HUES48 (cell line): Measurements from ENCODE around the gene DNAAF1.

Experiments used
- H3K27ac ChIP-seq: one replicate; pipeline ENCODE4 v1.7.0; 2013; ENCODE audit warnings: low read depth, low read length, inconsistent platforms
- H3K27me3 ChIP-seq: 2 replicates; pipeline ENCODE4 v1.6.1; 2013; ENCODE audit warnings: mild to moderate bottlenecking, low read length; ENCODE audit not compliant: control insufficient read depth, insufficient read depth
- H3K36me3 ChIP-seq: 2 replicates; pipeline ENCODE4 v1.6.1; 2013; ENCODE audit warnings: low read length; ENCODE audit not compliant: control insufficient read depth, insufficient read depth
- H3K4me1 ChIP-seq: 2 replicates; pipeline ENCODE4 v1.6.1; 2013; ENCODE audit warnings: mild to moderate bottlenecking, low read length; ENCODE audit not compliant: control insufficient read depth, insufficient read depth
- H3K4me3 ChIP-seq: 2 replicates; pipeline ENCODE4 v1.5.1; 2013; ENCODE audit warnings: mild to moderate bottlenecking, low read depth, low read length
- H3K9ac ChIP-seq: 2 replicates; pipeline ENCODE4 v1.6.1; 2013; ENCODE audit warnings: mild to moderate bottlenecking, low read depth, low read length, moderate library complexity
- H3K9me3 ChIP-seq: 2 replicates; pipeline ENCODE4 v1.6.1; 2013; ENCODE audit warnings: low read length; ENCODE audit not compliant: control insufficient read depth, insufficient read depth

DNAAF1 gene

DNA sequence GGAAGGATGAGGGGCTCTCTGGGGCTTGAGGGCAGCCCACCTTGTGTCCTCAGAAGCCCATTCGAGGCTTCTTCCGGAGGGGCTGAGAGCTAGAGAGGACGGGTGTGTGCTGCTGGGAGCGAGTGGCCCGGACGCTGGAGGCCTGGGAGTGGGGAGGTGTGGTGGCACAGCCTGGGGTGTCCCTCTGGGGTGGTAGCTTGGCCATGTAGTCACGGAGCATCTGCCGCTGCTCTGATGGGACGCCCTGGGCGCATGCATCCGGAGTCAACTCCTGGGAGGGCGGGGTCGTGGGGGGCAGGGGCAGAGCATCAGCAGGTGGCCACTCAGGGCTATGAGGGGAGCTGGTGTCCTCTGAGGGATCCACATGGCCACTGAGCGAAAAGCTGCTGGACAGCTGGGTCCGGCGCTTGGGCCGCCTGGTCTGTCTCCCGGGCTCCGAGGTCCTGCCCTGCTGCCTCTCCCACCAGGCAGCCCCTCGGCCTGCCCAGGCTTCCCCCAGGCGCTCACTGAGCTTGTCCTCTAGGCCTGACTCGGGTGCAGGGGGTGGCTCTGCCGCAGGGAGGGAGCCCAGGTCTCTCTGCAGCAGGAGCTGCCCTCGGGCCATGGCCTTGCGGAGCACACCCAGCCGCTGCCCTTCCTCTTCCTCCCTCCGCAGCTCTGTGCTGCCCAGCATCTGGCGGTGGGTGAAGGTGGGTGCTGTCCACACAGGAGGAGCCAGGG lies 33.9 kb downstream of the DNAAF1 start:
- Histone ChIP-seq H3K27ac (no peak overlapping the region), H3K9ac (no peak overlapping the region), H3K27me3 (no peaks in the 10 kb centered on the region), H3K36me3 (peaks cover 66% of the 10 kb centered on the region), H3K4me1 (no peaks in the 10 kb centered on the region), H3K9me3 (no peaks in the 10 kb centered on the region), H3K4me3 (no peak overlapping the region)

DNA sequence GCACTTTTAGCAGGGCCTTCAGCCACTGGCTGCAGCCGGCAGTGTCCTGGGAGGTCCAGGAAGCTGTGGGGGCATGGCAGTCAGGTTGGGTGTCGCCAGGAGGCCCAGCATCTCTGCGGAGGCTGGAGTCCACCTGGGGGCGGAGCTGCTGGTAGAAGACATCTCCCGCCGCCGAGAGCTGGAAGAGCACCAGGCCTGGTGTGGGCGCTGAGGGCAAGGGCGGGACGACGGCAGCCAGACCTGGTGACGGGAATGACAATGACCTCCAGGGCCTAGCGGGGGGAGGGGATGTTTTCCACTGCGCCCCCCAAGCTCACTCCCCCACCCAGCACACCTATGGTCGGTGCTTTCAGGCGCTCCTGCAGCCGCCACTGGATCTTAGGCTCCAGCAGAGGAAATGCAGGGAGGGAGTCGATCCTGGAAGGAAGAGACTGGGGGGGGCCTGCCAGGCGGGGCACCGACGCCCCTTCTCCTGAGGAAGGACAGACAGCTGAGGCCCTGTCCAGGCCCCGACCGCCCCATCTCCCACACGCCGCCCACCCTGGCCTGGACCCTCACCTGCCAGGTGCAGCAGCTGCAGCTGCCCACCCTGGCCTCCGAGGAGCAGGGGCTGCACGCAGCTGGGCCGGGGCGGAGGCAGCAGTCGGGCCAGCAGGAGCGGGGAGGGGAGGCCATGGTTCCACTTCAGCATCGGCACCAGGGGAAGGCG lies 34.7 kb downstream of the DNAAF1 start:
- Histone ChIP-seq H3K36me3 (peaks cover 73% of the 10 kb centered on the region), H3K9ac (no peak overlapping the region), H3K4me3 (no peak overlapping the region), H3K27ac (no peak overlapping the region), H3K9me3 (no peaks in the 10 kb centered on the region), H3K27me3 (no peaks in the 10 kb centered on the region), H3K4me1 (no peaks in the 10 kb centered on the region)

DNA sequence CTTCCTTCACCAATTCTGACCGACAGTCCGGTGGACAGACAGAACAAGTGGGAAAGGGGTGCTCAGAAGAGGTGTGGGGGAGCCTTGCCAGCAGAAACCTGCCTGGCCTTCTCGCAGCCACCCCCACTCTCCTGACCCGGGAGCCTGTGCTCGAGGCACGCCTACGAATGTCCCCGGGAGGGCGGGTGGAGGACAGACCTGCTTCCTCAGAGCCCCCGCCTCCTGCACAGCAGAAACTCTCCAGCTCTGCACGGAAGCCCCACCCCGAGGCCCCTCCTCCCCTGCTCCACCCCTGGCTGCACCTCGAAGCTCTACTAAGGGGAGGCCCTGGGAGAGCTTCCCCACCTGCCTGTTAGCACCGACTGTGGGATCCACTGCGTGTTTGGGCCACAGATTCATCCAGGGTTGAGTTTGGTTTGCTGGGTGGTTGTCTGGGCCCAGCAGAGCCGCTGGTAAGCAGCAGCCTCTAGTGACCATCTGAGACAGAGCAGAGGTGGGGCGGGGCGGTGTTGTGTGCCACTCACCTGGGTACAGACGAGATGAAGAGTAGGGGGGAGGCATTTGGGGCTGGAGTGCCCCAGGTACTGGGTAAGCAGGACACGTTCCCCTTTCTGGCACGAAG lies 35.5 kb downstream of the DNAAF1 start:
- H3K27ac ChIP-seq = no peak overlapping the region
- no peak overlapping the region for H3K9ac ChIP-seq
- H3K36me3 ChIP-seq = peaks cover 79% of the 10 kb centered on the region
- H3K9me3 ChIP-seq = no peaks in the 10 kb centered on the region
- H3K4me1 ChIP-seq = no peaks in the 10 kb centered on the region
- H3K27me3 ChIP-seq = no peaks in the 10 kb centered on the region
- H3K4me3 ChIP-seq = no peak overlapping the region

DNA sequence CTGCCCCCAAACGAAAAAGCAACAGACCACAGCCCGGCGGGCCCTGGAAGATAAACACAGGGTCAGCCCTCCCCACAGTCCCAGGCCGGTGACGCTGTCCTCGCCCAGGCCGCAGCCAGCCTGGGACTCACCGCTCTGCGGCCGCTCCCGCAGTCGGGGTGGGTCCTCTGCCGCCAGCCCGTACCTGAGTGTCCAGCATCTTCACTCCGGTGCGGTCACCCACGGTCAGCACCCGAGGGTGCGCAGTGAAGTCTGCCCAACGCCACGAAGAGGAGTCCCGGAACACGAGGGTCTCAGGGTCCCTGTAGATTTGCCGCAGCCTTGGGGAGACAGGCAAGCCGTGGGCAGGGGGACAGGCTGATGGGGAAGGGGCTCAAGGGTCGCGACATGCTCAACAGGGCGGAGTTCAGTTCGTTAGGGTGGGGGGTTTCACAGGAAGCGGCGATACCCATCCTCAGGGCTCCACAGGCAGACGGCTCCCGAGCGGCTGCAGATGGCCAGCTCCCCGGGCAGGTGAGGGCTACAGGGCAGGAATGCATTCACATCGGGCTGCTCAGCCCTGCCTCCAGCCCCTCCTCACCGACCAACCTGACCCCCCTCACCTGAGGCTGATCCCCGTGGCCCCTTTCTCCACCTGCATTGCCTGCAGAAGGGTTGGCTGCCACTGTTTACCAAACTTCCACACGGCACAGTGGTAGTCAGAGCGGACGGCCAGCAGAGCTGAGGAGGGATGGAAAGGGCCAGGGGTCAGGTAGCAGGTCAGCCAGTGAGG lies 36.2 kb downstream of the DNAAF1 start:
- Histone ChIP-seq H3K9me3 (no peaks in the 10 kb centered on the region), H3K27ac (no peak overlapping the region), H3K9ac (no peak overlapping the region), H3K4me3 (no peak overlapping the region), H3K27me3 (no peaks in the 10 kb centered on the region), H3K4me1 (no peaks in the 10 kb centered on the region), H3K36me3 (peaks cover 79% of the 10 kb centered on the region)

DNA sequence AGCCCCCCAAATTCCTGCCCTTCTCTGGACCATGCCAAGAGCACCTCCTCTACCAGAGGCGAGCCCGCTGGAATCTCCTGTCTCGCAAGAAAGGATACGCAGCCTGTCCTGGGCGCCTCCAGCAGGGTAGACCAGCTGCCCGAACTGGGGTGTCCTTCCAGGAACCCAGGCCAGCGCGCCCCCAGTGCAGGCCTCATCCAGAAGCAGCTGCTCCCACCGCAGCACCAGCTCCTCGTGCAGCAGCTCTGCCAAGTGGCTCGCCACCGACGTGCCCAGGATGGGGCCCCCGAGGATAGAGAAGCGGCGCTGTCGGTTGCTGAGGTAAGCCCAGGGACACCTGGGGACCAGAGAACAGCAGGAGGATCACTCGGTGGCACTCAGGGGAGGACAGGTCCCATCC lies 37.0 kb downstream of the DNAAF1 start:
- H3K9ac ChIP-seq = no peak overlapping the region
- H3K4me1 ChIP-seq = no peaks in the 10 kb centered on the region
- H3K36me3 ChIP-seq = peaks cover 79% of the 10 kb centered on the region
- no peaks in the 10 kb centered on the region for H3K27me3 ChIP-seq
- no peaks in the 10 kb centered on the region for H3K9me3 ChIP-seq
- no peak overlapping the region for H3K4me3 ChIP-seq
- H3K27ac ChIP-seq = no peak overlapping the region

- Histone ChIP-seq H3K27me3 (no peaks in the 10 kb centered on the region), H3K9me3 (no peaks in the 10 kb centered on the region), H3K36me3 (peaks cover 74% of the 10 kb centered on the region), H3K4me3 (no peak overlapping the region), H3K27ac (no peak overlapping the region), H3K4me1 (no peaks in the 10 kb centered on the region), H3K9ac (no peak overlapping the region)
Measured at GRCh38 chr16:84182680-84183571, 37.8 kb downstream of the DNAAF1 start.

GRCh38 chr16:84183572-84183875 lies 38.4 kb downstream of the DNAAF1 start:
- H3K9ac ChIP-seq = no peak overlapping the region
- no peak overlapping the region for H3K27ac ChIP-seq
- H3K4me3 ChIP-seq = no peak overlapping the region
- no peaks in the 10 kb centered on the region for H3K4me1 ChIP-seq
- H3K36me3 ChIP-seq = peaks cover 68% of the 10 kb centered on the region
- H3K27me3 ChIP-seq = no peaks in the 10 kb centered on the region
- H3K9me3 ChIP-seq = no peaks in the 10 kb centered on the region

DNA sequence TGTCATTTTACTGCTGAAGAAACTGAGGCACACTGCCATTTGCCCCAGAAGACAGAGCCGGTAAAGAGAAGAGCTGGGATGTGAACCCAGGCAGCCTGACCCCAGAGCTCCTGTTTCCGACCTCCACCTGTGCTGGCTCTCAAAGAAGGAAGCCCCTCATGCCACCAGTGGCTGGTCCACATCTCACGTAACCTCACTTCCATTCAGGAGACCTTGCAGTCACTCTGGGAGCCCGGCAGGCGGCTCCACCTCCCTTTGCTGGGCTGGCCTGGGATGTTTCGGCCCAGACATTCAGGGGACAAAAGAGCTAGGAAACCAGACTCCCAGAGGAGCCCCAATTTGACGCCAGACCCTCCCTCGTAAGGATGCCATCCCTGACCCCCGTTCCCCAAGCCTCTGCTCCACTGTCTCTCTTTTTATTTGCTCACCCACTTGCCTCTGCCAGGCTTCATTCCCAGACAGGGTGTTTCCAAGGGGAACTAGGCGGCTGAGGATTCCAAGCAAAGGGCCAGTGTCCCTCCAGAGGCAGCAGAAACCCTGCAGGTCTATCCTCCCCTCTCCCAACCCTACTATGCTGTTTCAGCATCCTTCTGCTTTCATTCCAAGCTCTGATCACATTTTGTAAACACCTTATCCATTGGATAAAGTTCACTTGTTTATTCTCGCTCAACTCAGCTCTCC lies 38.9 kb downstream of the DNAAF1 start:
- no peak overlapping the region for H3K9ac ChIP-seq
- H3K27me3 ChIP-seq = no peaks in the 10 kb centered on the region
- no peaks in the 10 kb centered on the region for H3K9me3 ChIP-seq
- H3K4me1 ChIP-seq = no peaks in the 10 kb centered on the region
- H3K36me3 ChIP-seq = peaks cover 63% of the 10 kb centered on the region
- no peak overlapping the region for H3K27ac ChIP-seq
- no peak overlapping the region for H3K4me3 ChIP-seq

- peaks cover 56% of the 10 kb centered on the region for H3K36me3 ChIP-seq
- no peak overlapping the region for H3K9ac ChIP-seq
- no peak overlapping the region for H3K27ac ChIP-seq
Measured at GRCh38 chr16:84184775-84185174, 39.7 kb downstream of the DNAAF1 start.

More at GRCh38 chr16:84184775-84185174, 39.7 kb downstream of the DNAAF1 start:
- Histone ChIP-seq H3K4me3 (no peak overlapping the region), H3K27me3 (no peaks in the 10 kb centered on the region), H3K4me1 (no peaks in the 10 kb centered on the region), H3K9me3 (no peaks in the 10 kb centered on the region)
